Rectal smooth muscle tissue (tissue), 1 donor: ENCODE data around the gene VSTM1.

Source experiments
- H3K27ac ChIP-seq: one replicate; pipeline ENCODE4 v1.7.0; 2013; ENCODE audit warnings: low read depth, low read length, inconsistent platforms
- H3K27me3 ChIP-seq: one replicate; pipeline ENCODE4 v1.7.0; 2013; ENCODE audit warnings: low read length; ENCODE audit not compliant: control insufficient read depth, insufficient read depth
- H3K36me3 ChIP-seq: one replicate; pipeline ENCODE4 v1.7.0; 2013; ENCODE audit warnings: low read length; ENCODE audit not compliant: control insufficient read depth, insufficient read depth
- H3K4me1 ChIP-seq: one replicate; pipeline ENCODE4 v1.7.0; 2013; ENCODE audit warnings: low read length; ENCODE audit not compliant: control insufficient read depth, insufficient read depth
- H3K4me3 ChIP-seq: one replicate; pipeline ENCODE4 v1.7.0; 2013; ENCODE audit warnings: low read length
- H3K9ac ChIP-seq: one replicate; pipeline ENCODE4 v1.7.0; 2013; ENCODE audit warnings: low read length

VSTM1 gene

GRCh38 chr19:54021932-54022331 is 41.8 kb downstream of the VSTM1 start:
- peaks cover 3% of the 10 kb centered on the region for H3K27me3 ChIP-seq
- H3K4me3 ChIP-seq = no peak overlapping the region
- no peaks in the 10 kb centered on the region for H3K36me3 ChIP-seq
- H3K27ac ChIP-seq = no peak overlapping the region
- no peaks in the 10 kb centered on the region for H3K4me1 ChIP-seq
- H3K9ac ChIP-seq = no peak overlapping the region

DNA sequence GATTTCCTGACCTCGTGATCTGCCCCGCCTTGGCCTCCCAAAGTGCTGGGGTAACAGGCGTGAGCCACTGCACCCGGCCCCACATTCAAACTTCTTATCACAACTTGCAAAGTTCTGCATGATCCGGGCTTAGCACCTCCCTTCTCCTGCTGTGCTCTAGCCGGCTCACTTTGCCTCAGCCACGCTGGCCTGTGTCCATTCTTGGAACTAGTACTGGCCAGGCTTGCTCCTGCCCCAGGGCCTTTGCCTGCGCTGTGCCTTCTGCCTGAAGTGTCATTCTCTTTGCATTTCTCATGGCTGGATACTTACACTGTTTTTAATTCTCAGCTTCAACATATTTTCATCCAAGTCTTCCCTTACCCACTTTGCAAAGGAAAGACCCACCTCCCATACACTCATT is 42.3 kb downstream of the VSTM1 start:
- no peak overlapping the region for H3K4me3 ChIP-seq
- peaks cover 3% of the 10 kb centered on the region for H3K27me3 ChIP-seq
- no peaks in the 10 kb centered on the region for H3K4me1 ChIP-seq
- no peak overlapping the region for H3K27ac ChIP-seq
- H3K36me3 ChIP-seq = no peaks in the 10 kb centered on the region
- H3K9ac ChIP-seq = no peak overlapping the region

DNA sequence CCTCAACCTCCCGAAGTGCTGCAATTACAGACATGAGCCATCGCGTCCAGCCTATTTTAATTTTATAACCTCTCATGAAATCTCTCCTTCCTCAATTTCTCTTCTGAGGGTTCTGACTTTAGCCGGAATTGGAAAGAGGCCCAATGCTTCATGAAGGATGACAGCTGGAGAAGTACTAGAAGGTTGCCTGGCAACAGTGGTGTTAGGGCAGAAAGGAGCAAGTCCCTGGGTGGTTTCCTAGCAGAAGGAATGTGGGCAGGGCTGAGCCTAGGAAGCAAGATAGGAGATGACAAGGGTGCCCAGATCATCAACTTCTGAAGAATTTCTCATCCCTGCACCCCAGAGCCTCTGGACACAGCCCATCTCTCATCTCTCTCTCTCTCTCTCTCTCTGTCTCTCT is 46.4 kb downstream of the VSTM1 start:
- Histone ChIP-seq H3K4me3 (no peak overlapping the region), H3K27me3 (no peaks in the 10 kb centered on the region), H3K9ac (no peak overlapping the region), H3K36me3 (no peaks in the 10 kb centered on the region), H3K27ac (no peak overlapping the region), H3K4me1 (no peaks in the 10 kb centered on the region)

DNA sequence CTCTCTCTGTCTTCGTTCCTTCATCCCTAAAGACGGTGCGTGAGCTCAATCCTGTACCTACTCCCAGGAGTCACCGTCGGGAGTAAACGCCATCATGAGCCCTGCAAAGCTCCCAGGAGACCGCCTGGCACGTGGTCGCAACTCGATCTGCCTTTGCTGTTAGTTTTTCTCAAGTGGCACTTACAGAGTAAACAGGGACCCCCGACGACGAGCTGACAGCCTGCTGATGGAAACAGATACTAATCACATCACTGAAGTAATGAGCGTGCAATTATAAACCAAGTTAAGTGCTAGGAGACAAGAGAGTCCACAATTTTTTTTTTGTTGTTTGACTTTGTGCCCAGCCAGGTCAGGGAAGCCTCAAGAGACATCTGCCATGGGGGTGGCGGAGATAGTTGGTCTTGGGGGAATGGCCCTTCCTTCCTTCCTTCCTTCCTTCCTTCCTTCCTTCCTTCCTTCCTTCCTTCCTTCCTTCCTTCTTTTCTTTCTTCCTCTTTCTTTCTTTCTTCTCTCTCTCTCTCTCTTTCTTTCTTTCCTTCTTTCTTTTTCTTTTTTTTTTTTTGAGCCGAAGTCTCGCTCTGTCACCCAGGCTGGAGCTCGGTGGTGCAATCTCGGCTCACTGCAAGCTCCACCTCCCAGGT is 48.7 kb downstream of the VSTM1 start:
- no peak overlapping the region for H3K9ac ChIP-seq
- no peaks in the 10 kb centered on the region for H3K4me1 ChIP-seq
- no peaks in the 10 kb centered on the region for H3K36me3 ChIP-seq
- no peak overlapping the region for H3K27ac ChIP-seq
- H3K4me3 ChIP-seq = no peak overlapping the region
- H3K27me3 ChIP-seq = no peaks in the 10 kb centered on the region

- Histone ChIP-seq H3K27ac (no peak overlapping the region), H3K9ac (no peak overlapping the region), H3K36me3 (no peaks in the 10 kb centered on the region), H3K27me3 (no peaks in the 10 kb centered on the region), H3K4me1 (no peaks in the 10 kb centered on the region), H3K4me3 (no peak overlapping the region)
These were observed 49.8 kb downstream of the VSTM1 start for GRCh38 chr19:54013866-54014265.

DNA sequence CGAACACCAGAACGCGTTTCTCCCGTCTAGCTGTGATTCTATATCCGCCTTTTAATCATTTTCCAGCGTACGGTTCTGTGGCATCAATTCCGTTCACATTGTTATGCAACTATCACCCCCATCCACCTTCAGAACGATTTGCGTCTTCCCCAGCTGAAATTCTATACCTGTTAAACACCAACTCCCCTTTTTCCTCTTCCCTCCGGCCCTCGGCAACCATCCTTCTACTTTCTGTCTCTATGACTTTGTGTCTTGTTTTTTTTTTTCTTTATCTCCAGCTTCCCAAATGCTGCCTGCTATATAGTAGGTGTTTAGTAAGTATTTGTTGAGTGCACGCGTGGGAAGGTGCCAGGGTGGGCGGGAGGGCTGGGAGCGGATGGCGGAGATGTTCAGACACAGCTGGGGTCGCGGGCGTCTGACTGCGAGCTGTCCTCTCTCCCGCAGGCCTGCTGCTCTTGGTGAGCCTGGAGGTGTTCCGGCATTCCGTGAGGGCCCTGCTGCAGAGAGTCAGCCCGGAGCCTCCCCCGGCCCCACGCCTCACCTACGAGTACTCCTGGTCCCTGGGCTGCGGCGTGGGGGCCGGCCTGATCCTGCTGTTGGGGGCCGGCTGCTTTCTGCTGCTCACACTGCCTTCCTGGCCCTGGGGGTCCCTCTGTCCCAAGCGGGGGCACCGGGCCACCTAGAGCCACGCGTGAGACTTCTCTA is 52.0 kb downstream of the VSTM1 start:
- H3K27me3 ChIP-seq = no peaks in the 10 kb centered on the region
- H3K9ac ChIP-seq = no peak overlapping the region
- no peaks in the 10 kb centered on the region for H3K4me1 ChIP-seq
- no peak overlapping the region for H3K27ac ChIP-seq
- H3K36me3 ChIP-seq = no peaks in the 10 kb centered on the region
- H3K4me3 ChIP-seq = no peak overlapping the region

DNA sequence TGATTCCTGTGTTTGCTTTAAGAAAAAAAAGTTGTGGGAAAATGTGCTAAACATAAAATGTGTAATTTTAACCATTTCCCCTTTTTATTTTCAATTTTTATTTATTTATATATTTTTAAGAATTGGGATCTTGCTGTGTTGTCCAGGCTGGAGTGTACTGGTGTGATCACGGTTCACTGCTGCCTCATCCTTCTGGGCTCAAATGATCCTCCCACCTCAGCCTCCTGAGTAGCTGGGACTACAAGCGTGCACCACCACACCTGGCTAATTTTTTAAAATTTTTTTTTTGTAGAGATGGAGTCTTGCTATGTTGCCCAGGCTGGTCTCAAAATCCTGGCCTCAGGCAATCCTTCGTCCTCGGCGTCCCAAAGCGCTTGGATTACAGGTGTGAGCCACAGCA is 53.2 kb downstream of the VSTM1 start:
- Histone ChIP-seq H3K27me3 (no peaks in the 10 kb centered on the region), H3K4me1 (no peaks in the 10 kb centered on the region), H3K4me3 (no peak overlapping the region), H3K27ac (no peak overlapping the region), H3K36me3 (no peaks in the 10 kb centered on the region), H3K9ac (no peak overlapping the region)

DNA sequence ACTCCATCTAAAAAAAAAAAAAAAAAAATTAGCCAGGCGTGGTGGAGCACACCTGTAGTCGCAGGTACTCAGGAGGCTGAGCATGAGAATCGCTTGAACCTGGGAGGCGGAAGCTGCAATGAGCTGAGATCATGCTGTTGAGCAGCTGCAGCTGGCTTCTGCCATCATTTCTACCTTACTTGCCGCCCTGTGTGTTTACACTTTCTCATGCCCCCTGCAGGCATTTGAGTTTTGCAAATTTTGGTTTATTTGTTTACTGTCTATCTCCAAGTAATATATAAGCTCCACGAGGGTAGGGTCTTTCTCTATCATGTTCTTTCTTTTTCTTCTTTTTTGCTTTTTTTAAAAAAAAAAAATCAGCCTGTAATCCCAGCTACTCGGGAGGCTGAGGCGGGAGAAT is 54.3 kb downstream of the VSTM1 start:
- H3K4me3 ChIP-seq = no peak overlapping the region
- H3K27ac ChIP-seq = no peak overlapping the region
- H3K9ac ChIP-seq = no peak overlapping the region
- no peaks in the 10 kb centered on the region for H3K4me1 ChIP-seq
- no peaks in the 10 kb centered on the region for H3K27me3 ChIP-seq
- H3K36me3 ChIP-seq = no peaks in the 10 kb centered on the region

DNA sequence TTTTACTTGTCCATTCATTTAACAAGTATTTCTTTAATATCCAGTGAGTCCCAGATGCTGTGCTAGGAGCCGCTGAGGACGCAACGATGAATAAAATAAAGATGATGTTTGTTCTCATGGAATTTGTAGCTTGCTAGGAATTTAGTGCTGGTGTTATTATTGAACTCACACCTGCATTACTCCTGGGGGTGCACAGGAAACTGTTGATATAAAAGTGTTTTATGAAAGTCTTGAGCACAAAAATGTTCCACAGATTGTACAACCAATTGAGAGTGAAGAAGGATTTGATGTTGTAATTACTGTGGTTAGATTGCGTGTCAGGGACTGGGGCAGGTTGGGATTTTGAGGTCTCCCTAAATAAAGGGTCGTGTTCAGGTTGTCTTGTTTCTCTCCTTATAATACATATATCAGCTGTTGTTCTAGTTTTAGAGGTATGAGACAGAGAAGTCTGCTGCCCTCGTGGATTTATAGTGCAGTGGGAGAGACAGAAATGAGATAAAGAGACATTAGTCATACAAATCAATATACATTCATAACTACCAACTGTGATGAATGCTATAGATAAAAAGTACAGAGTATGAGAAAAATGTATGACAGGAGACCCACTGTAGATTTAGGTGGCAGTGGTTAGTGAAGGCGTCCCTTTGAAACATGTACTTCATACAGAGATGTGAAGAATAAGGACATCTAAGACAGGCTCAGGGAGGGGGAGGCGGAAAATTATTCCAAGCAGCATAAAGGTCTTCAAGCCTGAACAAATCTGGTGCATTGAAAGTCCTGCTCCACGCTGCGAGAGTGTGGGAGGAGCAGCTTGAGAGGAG is 61.0 kb downstream of the VSTM1 start:
- H3K4me3 ChIP-seq = no peak overlapping the region
- no peaks in the 10 kb centered on the region for H3K27me3 ChIP-seq
- no peaks in the 10 kb centered on the region for H3K36me3 ChIP-seq
- H3K9ac ChIP-seq = no peak overlapping the region
- no peaks in the 10 kb centered on the region for H3K4me1 ChIP-seq
- no peak overlapping the region for H3K27ac ChIP-seq

DNA sequence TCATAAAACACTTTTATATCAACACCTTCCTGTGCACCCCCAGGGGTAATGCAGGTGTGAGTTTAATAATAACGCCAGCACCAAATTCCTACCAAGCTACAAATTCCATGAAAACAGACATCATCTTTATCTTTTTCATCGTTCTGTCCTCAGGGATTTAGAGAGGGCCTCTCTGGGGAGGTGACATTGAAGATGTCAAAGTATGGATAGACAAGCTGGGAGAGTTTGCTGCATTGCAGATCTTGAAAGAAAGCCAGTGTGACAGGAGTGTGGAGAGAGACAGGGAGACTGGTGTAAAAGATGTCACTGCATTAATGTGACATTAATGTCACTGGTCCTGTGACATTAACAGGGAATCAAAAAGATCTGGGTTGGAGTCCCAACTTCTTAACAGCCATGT is 62.2 kb downstream of the VSTM1 start:
- Histone ChIP-seq H3K9ac (no peak overlapping the region), H3K4me3 (no peak overlapping the region), H3K4me1 (no peaks in the 10 kb centered on the region), H3K36me3 (no peaks in the 10 kb centered on the region), H3K27ac (no peak overlapping the region), H3K27me3 (no peaks in the 10 kb centered on the region)

- H3K9ac ChIP-seq = no peak overlapping the region
- H3K4me1 ChIP-seq = no peaks in the 10 kb centered on the region
- H3K27me3 ChIP-seq = no peaks in the 10 kb centered on the region
- no peak overlapping the region for H3K27ac ChIP-seq
- H3K36me3 ChIP-seq = no peaks in the 10 kb centered on the region
- H3K4me3 ChIP-seq = no peak overlapping the region
These were observed 64.0 kb downstream of the VSTM1 start for GRCh38 chr19:53999694-54000093.

DNA sequence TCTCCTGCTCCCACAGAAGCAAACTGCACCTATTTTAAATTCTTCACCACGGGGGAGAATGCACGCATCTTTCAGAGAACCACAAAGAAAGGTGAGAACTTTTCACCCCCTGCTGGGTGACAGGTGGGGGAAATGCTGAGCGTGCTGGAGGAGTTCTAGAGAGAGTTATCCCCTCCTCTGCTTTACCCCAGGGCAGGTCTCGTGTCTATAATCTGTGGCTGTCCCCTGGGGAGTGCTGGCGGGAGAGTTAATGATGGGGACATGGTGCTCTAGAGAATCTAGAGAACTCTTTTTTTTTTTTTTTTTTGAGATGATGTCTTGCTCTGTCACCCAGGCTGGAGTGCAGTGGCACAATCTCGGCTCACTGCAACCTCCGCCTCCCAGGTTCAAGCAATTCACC is 65.5 kb downstream of the VSTM1 start:
- Histone ChIP-seq H3K27me3 (peaks cover 6% of the 10 kb centered on the region), H3K4me3 (no peak overlapping the region), H3K36me3 (no peaks in the 10 kb centered on the region), H3K9ac (no peak overlapping the region), H3K4me1 (no peaks in the 10 kb centered on the region), H3K27ac (no peak overlapping the region)
